ENCODE measurements around the gene TNFAIP8. TPM values are rescaled to one million over a fixed set of nuclear protein-coding genes. Genes with fewer than 3 reads are reported as not detected.

The TNFAIP8 gene
- total RNA-seq, 1 donor from 2014 or later: 108 TPM

GRCh38 chr5:119363936-119364335 lies 8.1 kb downstream of the TNFAIP8 start:
- intact Hi-C loops (cut with micrococcal nuclease): no loop called here

- intact Hi-C loops (cut with micrococcal nuclease): loop anchor here (2.0 to 5.0 kb wide), 2 partner anchors 34 to 57 kb away; no protein-coding TSS in a partner anchor
Observed at GRCh38 chr5:119365847-119366539, 10.2 kb downstream of the TNFAIP8 start.

DNA sequence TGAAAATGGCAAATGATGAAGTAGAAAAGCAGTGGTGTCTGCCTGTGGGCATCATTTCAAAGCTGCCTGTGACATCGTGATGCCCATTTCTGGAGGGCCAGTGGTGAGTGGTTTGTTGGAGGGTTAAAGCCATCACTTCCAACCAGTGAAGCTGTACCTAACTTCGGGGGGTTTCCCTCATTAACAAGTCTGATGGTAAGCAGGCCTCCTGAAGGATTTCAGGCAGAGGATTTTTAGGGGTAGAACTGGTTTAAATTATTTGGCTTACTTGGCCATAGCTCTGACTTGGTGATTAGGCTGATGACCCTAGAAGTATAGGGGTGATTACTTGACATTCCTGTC lies 10.7 kb downstream of the TNFAIP8 start:
- intact Hi-C loops (cut with micrococcal nuclease): loop anchor here (2.0 to 5.0 kb wide), 2 partner anchors 34 to 58 kb away; no protein-coding TSS in a partner anchor

GRCh38 chr5:119367502-119368237 lies 11.9 kb downstream of the TNFAIP8 start:
- intact Hi-C loops (cut with micrococcal nuclease): loop anchor here (1.0 to 5.0 kb wide), 6 partner anchors 10 to 59 kb away; no protein-coding TSS in a partner anchor

DNA sequence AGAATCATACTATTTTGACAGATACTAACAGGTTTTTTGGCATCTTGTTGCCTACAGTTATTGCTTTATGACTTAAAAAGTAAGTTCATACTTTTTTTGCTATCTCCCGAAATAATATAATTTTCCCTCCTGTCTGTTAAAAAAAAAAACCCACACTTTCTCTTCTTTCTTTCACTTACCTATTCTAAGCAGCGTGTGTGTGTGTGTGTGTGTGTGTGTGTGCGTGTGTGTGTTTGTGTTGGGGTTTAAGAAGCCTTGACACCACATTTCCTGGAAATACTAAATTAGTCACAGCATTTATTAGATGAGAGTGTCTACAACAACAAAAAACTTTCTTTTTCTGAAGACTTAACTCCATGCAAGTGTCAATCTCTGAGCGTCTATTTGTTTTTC lies 12.4 kb downstream of the TNFAIP8 start:
- intact Hi-C loops (cut with micrococcal nuclease): loop anchor here (1.0 to 5.0 kb wide), 3 partner anchors 17 to 44 kb away; no protein-coding TSS in a partner anchor

DNA sequence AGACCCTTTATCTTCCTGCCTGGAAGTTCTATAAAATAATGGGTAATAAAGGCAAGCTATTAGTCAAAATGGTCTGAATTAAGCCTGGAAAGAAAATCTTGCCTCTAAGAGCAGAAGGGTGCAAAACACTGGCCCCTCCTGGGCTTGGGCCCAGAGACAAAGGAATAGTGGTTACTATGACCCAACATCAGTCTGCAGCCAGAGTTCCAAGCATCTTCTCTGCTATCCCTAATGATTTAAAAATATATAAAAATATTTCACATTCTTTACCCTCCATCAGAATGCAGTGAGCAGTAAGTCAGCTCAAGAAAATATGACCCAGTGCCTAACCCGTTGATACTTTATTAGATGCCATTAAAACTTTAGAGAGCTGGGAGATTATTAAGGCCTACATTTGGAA lies 14.7 kb downstream of the TNFAIP8 start:
- intact Hi-C loops (cut with micrococcal nuclease): no loop called here

GRCh38 chr5:119371146-119371545 lies 15.3 kb downstream of the TNFAIP8 start:
- intact Hi-C loops (cut with micrococcal nuclease): no loop called here

- intact Hi-C loops (cut with micrococcal nuclease): no loop called here
Observed at GRCh38 chr5:119373449-119373858, 17.6 kb downstream of the TNFAIP8 start.

GRCh38 chr5:119374901-119375300 lies 19.1 kb downstream of the TNFAIP8 start:
- intact Hi-C loops (cut with micrococcal nuclease): no loop called here

DNA sequence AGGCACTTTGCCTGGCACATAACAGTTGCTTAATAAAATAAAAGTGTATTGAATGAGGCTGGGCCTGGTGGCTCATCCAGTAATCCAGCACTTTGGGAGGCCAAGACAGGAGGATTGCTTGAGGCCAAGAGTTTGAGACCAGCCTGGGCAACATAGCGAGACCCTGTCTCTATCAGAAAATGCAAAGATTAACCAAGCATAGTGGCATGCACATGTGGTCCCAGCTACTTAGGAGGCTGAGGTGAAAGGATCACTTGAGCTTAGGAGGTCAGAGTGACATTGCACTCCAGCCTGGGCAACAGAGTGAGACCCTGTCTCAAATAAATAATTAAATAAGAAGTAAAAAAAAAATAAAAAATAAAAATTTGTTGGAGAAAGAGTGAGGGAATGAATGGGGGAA lies 21.2 kb downstream of the TNFAIP8 start:
- intact Hi-C loops (cut with micrococcal nuclease): no loop called here

DNA sequence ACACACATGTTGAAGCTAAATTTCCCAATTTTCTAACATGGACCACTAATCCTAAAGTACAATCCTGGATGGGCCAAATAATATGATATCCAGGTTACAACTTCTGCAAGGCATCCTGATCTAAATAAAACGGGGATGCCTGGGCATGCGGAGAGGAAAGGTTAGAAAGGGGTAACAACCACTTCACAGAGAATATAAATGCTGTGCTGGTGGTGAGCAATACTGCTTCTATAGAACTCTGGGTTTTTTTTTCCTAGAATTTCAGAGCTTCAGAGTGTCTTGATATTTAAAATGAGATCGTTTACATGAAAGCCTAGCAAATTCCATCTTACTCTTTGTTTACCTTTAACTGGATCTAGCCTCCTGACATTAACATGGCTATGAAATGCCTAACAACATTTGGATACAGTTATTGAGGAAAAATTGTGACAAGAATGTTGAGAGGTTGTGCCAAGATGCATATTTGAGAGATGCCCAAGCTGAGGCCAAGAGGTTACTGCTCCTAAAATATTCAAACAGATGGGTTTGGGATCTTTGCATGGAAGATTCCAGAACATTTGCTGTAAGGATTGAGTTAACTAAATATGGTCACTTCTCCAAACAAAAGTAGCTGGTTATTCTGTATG lies 22.4 kb downstream of the TNFAIP8 start:
- intact Hi-C loops (cut with micrococcal nuclease): no loop called here

DNA sequence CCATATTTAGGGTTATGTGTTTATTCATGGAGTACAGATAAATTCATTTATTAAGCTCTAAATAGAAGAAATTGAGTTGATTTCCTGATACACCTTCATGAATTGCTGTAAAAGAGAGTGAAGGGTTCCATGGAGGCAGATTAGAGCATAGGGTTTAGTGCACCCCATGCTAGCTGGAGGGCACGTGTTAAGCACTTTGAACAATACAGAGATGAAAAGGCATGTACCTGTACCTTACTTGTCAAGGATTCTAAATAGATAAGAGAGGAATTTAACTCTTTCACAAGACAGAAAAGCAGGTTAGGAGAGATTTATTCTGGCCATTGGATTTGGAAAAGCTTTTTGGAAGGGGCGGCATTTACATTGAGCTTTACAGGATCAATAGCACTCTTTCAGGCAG lies 23.3 kb downstream of the TNFAIP8 start:
- intact Hi-C loops (cut with micrococcal nuclease): no loop called here

- intact Hi-C loops (cut with micrococcal nuclease): no loop called here
Observed at GRCh38 chr5:119379942-119380547, 24.2 kb downstream of the TNFAIP8 start.

- intact Hi-C loops (cut with micrococcal nuclease): no loop called here
Observed at GRCh38 chr5:119382169-119382568, 26.4 kb downstream of the TNFAIP8 start.

DNA sequence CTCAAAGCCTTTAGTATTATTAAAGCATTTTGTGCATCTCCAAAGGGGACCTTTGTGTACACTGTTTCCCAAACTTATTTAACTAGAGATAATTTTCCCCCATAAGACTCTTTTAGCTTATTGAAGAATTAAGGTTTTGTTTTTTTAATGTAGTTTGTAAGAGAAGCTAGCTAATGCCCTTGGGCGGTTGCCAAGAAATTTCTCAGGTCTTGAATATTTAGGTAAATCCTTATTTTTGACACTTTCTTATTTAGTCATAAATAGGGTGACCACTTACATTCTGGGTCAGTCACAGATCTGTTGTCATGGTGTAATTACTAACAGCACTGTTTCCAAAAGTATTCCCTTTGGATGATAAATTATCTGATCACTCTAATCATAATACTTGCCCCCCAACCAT lies 27.2 kb downstream of the TNFAIP8 start:
- intact Hi-C loops (cut with micrococcal nuclease): no loop called here

- intact Hi-C loops (cut with micrococcal nuclease): loop anchor here (2.0 kb wide), 1 partner anchor 16 kb away; no protein-coding TSS in a partner anchor
Observed at GRCh38 chr5:119385136-119385535, 29.3 kb downstream of the TNFAIP8 start.

GRCh38 chr5:119385536-119386128 lies 29.8 kb downstream of the TNFAIP8 start:
- intact Hi-C loops (cut with micrococcal nuclease): loop anchor here (2.0 kb wide), 1 partner anchor 17 kb away; no protein-coding TSS in a partner anchor

DNA sequence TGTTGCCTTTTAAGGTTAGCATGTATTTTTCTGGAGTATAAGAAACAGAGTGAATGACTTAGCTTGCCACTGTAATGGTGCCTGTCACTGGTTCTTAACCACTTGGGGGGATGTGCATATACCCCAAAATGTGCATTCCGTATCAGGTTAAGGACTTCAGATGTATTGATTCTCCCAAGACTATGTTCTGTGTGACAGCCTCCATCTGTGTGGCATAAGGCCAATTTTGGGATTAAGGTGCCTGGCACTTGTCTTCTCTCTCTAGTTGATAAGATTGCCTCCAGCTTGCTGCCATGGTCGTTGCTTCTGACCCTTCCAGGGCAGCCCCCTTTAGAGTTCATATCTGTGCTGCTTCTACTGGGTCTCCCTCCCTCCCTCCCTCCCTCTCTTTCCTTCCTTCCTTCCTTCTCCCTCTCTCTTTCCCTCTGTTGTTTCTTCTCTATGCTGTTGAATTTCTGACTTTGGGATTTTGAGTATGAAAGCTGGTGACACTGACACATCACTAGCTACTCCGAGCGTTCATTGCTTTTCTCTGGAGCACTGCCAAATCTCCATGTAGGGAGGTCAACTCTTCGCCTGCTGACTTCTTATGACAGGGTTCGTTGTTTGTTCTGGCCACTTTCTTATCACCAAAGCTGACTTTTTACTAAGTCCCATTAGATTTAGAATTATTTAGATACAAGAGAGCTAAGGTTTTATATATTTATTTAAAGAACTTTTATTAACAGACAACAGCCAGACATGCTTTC lies 31.0 kb downstream of the TNFAIP8 start:
- intact Hi-C loops (cut with micrococcal nuclease): no loop called here

GRCh38 chr5:119387945-119388618 lies 32.3 kb downstream of the TNFAIP8 start:
- intact Hi-C loops (cut with micrococcal nuclease): no loop called here

DNA sequence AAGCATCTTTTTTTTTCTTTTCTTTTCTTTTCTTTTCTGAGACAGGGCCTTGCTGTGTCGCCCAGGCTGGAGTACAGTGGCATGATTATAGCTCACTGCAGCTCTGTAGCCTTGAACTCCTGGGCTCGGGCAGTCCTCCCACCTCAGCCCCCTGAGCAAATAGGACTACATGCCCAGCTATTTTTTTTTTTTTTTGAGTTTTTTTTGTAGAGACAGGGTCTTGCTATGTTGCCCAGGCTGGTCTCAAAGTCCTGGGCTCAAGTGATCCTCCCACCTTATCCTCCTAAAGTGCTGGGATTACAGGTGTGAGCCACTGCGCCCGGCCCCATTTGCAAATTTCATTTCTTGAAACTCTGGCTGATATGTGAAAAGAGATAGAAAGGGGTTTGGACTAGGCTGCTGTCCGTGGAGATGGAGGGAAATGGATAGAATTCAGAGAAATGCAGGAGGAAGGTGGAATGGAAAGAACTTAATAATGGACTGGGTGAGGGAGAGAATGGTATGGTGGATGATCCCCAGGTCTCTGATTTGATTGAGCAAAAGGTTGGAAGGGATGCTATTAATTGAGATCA lies 32.9 kb downstream of the TNFAIP8 start:
- intact Hi-C loops (cut with micrococcal nuclease): no loop called here
